Effector memory CD4-positive, alpha-beta T cell (primary cell): ENCODE results near the gene ASXL3.

Experiments
- DNase-seq, 3 donors: peaks; one replicate each; pipeline ENCODE4 v3.0.0-alpha.2; 2020
- H3K27ac ChIP-seq: 2 replicates; pipeline ENCODE4 v1.7.0; 2013; ENCODE audit warnings: mild to moderate bottlenecking, low read length, moderate library complexity; ENCODE audit not compliant: insufficient read depth, poor library complexity, severe bottlenecking
- H3K27me3 ChIP-seq: replicated peaks from 2 replicates; pipeline ENCODE4 v1.7.0; 2013; ENCODE audit warnings: mild to moderate bottlenecking, low read length; ENCODE audit not compliant: insufficient read depth, control insufficient read depth, poor library complexity, severe bottlenecking
- H3K36me3 ChIP-seq: 2 replicates; pipeline ENCODE4 v1.7.0; 2013; ENCODE audit warnings: mild to moderate bottlenecking, low read length, moderate library complexity; ENCODE audit not compliant: control insufficient read depth, insufficient read depth
- H3K4me1 ChIP-seq: 2 replicates; pipeline ENCODE4 v1.7.0; 2013; ENCODE audit warnings: low read length, mild to moderate bottlenecking; ENCODE audit not compliant: control insufficient read depth, insufficient read depth, poor library complexity, severe bottlenecking
- H3K4me3 ChIP-seq: 2 replicates; pipeline ENCODE4 v1.7.0; 2013; ENCODE audit warnings: low read length, low read depth, mild to moderate bottlenecking; ENCODE audit not compliant: insufficient read depth, poor library complexity, severe bottlenecking
- H3K9me3 ChIP-seq: 2 replicates; pipeline ENCODE4 v1.7.0; 2013; ENCODE audit warnings: mild to moderate bottlenecking, low read length, moderate library complexity; ENCODE audit not compliant: control insufficient read depth

The ASXL3 gene

DNA sequence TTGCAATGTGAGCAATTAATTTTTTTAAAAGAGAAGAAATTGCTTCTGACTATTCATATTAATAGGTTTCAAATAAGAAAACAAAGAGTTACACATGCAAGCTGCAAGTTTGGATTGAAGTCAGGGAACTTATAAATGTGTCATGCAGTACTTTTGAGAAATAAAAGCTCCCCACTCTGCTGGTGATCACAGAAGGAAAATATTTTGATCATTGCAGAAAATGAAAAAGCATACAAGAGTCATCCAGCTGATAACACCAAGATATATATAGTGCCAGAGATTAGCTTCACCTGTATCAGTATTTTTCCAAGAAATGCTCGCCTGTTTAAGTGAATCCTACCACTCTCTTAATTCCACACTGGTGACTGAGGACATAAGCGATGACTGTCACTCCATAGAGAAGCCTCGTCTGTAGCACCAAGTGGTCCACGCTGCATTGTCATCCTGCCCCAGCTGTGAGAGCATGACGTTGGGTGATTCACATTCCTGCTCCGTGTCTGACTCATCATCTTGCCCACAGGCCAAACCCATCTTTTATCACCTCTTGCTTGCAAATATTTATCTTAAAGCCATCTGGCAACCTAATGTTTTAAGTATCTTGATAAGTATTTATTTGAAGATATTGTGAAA lies 178.0 kb downstream of the ASXL3 start:
- no peak for DNase-seq
- Histone ChIP-seq H3K4me3 (no peak overlapping the region), H3K27me3 (no peaks in the 10 kb centered on the region), H3K36me3 (no peaks in the 10 kb centered on the region), H3K9me3 (no peaks in the 10 kb centered on the region), H3K4me1 (no peaks in the 10 kb centered on the region), H3K27ac (no peak overlapping the region)

DNA sequence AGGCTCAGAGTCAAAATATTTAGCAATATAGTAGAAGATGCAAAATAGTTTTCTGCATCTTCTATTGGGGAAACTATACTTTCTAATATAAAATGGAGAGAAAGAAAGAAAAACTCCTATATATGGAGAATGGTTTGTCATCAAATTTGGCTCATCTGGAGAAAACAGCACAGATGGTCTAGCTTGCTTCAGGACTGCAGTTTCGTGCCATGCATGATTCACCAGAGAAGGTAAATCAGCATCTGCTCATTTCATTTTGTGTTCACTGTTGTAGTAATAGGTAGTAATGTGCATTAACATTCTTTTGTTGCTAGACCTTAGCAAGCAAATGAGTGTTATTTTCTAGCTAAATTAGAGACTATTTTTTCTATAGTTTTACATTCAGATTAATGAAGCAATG lies 179.0 kb downstream of the ASXL3 start:
- Histone ChIP-seq H3K4me3 (no peak overlapping the region), H3K27me3 (no peaks in the 10 kb centered on the region), H3K36me3 (no peaks in the 10 kb centered on the region), H3K27ac (no peak overlapping the region), H3K4me1 (no peaks in the 10 kb centered on the region), H3K9me3 (no peaks in the 10 kb centered on the region)
- no peak for DNase-seq

DNA sequence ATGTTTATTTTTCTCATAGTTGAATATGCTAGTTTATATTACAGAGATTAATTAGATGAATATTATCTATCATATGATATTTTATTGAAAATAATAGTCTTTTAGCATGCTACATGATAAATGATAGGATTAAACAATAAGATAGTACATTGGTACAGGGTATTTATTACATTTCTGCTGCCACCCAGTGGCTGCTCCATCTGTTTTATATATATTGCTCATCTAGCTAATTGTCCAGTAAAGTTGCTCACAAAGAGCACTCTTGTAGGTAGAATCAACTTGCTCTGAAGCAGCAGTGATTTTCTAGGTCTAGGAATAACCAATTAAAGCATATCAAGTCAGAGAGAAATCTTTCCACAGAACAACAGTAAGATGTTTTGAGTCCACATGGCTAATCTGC lies 183.3 kb downstream of the ASXL3 start:
- Histone ChIP-seq H3K27ac (no peak overlapping the region), H3K4me3 (no peak overlapping the region), H3K36me3 (no peaks in the 10 kb centered on the region), H3K9me3 (no peaks in the 10 kb centered on the region), H3K27me3 (no peaks in the 10 kb centered on the region), H3K4me1 (no peaks in the 10 kb centered on the region)
- DNase-seq, result no peak

DNA sequence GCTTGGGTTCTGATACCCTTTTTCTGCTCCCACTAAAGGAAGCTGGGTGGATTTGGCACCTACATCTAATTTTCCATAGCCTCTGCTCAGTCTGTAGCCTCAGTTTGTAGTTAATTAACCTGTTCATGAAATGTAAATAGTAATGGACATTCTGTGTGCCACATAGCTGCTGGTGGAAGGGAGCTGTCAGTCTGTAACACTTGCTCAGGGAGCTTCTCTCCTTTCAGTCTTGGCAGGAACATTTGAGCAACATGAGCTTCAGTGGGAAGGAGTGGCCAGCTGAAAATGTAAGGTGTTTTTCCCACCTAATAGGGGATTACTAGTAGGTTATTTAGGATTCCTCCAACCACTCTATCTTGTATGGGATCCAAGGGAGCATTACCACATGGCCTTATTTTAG lies 203.4 kb downstream of the ASXL3 start:
- Histone ChIP-seq H3K9me3 (no peaks in the 10 kb centered on the region), H3K4me1 (no peaks in the 10 kb centered on the region), H3K4me3 (no peak overlapping the region), H3K27ac (no peak overlapping the region), H3K27me3 (no peaks in the 10 kb centered on the region), H3K36me3 (no peaks in the 10 kb centered on the region)
- DNase-seq, result no peak
